Retinal pigment epithelial cell (primary cell): Measurements from ENCODE around the gene PSMC3IP.

Source experiments
- DNase-seq: peaks from one replicate; pipeline ENCODE4 v3.0.0-alpha.2; 2010; ENCODE audit warnings: low read depth
- H3K4me3 ChIP-seq: 2 replicates; pipeline ENCODE4 v1.5.1; 2011; ENCODE audit warnings: mild to moderate bottlenecking, low read length, control low read depth, moderate library complexity
- TF ChIP-seq, protein P1 (sequence below): conservative IDR thresholded peaks from 2 replicates; pipeline ENCODE4 v1.5.1; 2011; ENCODE audit warnings: low read depth, low read length, control low read depth, inconsistent platforms

The PSMC3IP gene

DNA sequence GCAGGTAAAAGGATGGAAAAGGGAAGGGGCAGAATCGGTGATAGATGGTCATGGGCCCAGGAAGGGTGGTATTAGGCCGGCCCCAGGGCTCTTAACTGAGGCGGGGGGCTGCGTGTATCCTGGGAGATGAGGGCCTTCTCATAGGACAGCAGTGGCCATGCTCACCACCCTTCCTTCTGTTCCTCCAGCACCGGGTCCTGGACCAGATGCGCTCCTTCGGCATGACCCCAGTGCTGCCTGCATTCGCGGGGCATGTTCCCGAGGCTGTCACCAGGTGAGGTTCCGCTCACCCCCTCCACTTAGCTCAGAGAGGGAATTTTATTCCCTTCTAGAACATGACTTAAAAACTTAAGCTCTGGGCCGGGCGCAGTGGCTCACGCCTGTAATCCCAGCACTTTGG lies 39.0 kb downstream of the PSMC3IP start:
- no peak for DNase-seq
- TF ChIP-seq, protein P1, sequence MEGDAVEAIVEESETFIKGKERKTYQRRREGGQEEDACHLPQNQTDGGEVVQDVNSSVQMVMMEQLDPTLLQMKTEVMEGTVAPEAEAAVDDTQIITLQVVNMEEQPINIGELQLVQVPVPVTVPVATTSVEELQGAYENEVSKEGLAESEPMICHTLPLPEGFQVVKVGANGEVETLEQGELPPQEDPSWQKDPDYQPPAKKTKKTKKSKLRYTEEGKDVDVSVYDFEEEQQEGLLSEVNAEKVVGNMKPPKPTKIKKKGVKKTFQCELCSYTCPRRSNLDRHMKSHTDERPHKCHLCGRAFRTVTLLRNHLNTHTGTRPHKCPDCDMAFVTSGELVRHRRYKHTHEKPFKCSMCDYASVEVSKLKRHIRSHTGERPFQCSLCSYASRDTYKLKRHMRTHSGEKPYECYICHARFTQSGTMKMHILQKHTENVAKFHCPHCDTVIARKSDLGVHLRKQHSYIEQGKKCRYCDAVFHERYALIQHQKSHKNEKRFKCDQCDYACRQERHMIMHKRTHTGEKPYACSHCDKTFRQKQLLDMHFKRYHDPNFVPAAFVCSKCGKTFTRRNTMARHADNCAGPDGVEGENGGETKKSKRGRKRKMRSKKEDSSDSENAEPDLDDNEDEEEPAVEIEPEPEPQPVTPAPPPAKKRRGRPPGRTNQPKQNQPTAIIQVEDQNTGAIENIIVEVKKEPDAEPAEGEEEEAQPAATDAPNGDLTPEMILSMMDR, result no peak
- H3K4me3 ChIP-seq, result no peak overlapping the region

DNA sequence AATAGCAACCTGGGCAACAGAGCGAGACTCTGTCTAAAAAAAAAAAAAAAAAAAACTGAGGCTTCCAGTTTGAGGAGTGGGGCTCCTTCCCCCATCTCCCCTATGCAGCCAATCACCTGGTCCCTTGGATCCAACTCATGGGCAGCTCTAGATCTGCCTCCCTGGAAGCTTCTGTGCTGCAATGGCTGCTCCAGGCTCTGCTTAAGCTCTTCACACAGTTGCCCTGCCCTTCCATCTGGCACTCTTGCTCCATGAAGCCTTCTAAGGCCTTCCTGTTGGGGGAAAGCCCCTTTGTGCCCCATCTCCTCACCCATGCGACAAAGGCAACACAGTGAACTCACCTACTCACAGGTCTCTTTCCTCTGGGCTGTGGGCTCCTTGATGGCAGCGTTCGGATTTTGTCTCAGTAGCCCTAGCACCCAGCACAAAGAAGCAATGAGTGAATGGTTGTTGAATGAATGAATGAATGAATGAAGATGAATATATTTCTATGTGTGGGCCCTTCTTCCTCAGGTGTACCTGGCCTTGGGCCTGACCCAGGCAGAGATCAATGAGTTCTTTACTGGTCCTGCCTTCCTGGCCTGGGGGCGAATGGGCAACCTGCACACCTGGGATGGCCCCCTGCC lies 39.6 kb downstream of the PSMC3IP start:
- no peak for DNase-seq
- no peak overlapping the region for H3K4me3 ChIP-seq
- TF ChIP-seq, protein P1, result no peak

DNA sequence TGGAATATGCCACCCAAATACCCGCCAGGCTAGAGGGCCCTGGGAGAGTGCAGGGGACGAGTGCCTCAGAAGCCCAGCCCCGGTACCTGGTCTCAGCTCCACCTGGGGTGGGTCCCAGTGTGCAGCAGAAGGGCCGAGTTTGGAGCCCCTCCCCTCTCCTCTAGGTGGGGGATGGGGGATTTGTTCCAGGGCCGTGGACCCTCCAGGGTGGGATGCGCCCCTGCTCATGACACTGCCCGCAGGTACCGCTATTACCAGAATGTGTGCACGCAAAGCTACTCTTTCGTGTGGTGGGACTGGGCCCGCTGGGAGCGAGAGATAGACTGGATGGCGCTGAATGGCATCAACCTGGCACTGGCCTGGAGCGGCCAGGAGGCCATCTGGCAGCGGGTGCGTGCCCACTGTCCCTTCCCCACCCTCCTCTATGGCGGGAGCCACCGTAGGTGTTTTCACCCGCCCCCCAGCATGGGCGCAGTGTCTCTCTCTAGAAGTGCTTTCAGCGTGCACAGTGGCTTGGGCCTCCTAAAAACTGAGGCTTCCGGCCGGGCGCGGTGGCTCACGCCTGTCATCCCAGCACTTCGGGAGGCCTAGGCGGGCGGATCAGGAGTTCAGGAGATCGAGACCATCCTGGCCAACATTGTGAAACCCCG lies 40.2 kb downstream of the PSMC3IP start:
- no peak for DNase-seq
- peak overlapping the region; percentile 74 for H3K4me3 ChIP-seq
- TF ChIP-seq, protein P1, result no peak

DNA sequence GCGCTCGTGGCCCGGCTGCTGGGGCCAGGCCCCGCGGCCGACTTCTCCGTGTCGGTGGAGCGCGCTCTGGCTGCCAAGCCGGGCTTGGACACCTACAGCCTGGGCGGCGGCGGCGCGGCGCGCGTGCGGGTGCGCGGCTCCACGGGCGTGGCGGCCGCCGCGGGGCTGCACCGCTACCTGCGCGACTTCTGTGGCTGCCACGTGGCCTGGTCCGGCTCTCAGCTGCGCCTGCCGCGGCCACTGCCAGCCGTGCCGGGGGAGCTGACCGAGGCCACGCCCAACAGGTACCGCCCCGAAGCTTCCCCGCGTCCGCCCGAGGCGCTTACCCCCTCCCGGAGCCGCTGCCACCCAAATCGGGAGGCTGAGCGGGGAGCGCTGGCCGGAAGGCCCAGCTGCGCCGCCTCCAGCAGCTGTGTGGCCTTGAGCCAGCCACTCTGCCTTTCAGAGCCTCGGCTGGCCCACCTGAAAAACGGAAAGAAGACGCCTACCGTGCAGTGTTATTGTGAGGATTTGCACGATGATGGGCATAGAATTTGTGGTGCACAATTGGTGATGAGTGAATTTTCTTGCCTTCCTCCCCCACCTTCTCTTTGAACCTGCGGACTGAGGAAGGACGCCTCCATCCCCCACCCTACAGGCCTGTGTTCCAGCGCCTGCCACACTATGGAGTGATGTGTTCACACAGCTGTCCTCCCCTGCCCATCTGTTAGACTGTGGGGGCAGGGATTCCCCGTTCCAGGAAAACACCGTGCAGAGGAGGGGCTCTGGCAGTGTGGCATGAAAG lies 41.0 kb downstream of the PSMC3IP start:
- H3K4me3 ChIP-seq, result peak overlapping the region; percentile 74
- TF ChIP-seq, protein P1, result no peak
- no peak for DNase-seq

DNA sequence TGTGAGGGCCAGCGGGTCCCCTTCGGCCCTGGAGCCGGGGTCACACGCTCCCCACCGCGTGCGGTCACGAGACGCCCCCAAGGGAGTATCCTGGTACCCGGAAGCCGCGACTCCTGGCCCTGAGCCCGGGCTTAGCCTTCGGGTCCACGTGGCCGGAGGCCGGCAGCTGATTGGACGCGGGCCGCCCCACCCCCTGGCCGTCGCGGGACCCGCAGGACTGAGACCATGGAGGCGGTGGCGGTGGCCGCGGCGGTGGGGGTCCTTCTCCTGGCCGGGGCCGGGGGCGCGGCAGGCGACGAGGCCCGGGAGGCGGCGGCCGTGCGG lies 41.5 kb downstream of the PSMC3IP start, which contains the start of gene NAGLU:
Gene NAGLU (plus strand): TSS at position 194 of the 324 bp plus-strand sequence. CDS start 32 bp downstream, at position 226.
- DNase-seq, result no peak
- peak within 1 kb of the TSS; percentile 74 for H3K4me3 ChIP-seq
- TF ChIP-seq, protein P1, result no peak

DNA sequence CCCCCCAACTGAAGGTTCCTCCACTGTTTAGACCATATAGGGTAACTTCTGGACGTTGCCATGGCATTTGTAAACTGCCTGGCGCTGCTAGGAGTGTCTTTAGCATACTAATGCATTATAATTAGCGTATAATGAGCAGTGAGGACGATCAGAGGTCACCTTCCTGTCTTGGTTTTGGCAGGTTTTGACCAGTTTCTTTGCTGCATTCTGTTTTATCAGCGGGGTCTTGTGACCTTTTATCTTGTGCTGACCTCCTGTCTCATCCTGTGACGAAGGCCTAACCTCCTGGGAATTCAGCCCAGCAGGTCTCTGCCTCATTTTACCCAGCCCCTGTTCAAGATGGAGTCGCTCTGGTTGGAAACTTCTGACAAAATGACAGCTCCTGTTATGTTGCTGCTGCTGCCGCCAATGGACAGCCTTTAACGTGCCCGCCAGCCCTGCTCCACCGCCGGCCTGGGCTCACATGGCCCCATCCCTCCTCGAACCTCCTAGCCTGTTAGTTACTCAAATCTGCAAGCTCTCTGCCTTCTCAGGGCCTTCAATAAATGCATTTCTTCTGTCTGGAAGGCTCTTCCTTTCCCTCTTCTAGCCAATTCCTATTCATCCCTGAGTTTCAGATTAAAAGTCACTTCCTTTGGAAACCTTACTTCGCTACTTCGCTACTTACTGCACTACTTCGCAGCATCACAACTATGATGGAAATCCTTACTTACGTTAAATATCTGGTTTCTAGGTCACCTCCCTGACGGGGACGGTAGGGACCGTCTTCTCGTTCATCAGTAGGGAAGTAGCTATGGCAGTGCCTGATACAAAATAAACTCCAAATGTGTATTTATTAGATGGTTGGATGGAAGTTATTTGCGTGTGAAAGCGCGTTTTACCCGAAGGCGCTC lies 42.1 kb downstream of the PSMC3IP start:
- TF ChIP-seq, protein P1, result no peak
- no peak for DNase-seq
- peak overlapping the region; percentile 74 for H3K4me3 ChIP-seq
